Measurements from ENCODE around the gene WDR7. TPM values are rescaled to one million over a fixed set of nuclear protein-coding genes. Genes with fewer than 3 reads are reported as not detected.

Gene WDR7
- total RNA-seq, 4 donors from 2014 or later, result 9.4 to 26.1 (median 19.2) TPM

DNA sequence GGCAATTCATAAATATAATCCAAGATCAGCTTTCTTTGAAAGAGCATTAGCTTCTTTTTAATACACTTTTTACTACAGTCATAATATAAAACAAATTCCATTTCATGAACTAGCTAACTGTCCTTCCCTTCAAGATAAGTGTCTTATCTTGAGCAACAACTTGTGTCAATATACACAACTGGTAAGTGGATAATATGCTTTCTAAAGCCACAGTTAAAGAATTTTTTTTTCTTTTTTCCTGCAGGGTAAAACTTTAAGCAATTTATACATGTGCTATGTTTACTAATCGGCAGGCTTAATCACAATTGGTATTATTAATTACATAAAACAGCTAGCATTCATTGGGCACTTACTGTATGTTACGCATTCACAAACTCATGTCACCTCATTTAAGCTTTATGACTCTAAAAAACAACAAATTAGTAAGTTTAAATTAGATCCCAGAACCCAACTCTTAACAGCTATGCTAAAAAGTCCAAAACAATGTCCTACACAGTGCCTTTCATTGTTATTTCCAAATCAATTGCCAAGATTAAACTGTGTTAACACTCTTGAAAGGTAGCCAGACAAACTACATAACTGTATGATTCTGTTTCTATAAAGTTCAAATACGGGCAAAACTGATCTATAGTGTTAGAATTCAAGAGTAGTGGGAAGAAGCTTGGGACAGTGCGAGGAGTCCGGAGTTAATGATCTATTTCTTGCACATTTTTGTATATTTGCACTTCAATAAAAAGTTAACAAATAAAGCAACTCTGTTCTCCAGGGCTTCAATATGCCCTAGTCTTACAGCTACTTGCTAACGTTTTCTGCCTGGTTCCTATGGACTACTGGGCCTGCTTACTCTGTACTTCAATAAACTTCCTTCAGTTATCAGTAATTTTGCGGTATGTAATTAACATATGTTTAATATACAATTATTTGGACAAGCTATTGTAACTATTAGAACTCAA is 18.8 kb upstream of the WDR7 start:
- no peak overlapping the region for H3K27ac ChIP-seq
- WGBS, 2 donors, result 82 to 85% methylated on average over 7 of the region's 7 CpGs
- no peaks in the 10 kb centered on the region for H3K27me3 ChIP-seq
- peaks cover 0 to 15% (median 0%) of the 10 kb centered on the region in 3 donors for H3K36me3 ChIP-seq
- no peak overlapping the region for H3K4me3 ChIP-seq
- H3K4me1 ChIP-seq, result peaks cover 0 to 73% (median 18%) of the 10 kb centered on the region in 3 donors
- TF ChIP-seq POLR2A (IDR thresholded peaks at IDR 0.05), result no peak
- TF ChIP-seq, protein P1, sequence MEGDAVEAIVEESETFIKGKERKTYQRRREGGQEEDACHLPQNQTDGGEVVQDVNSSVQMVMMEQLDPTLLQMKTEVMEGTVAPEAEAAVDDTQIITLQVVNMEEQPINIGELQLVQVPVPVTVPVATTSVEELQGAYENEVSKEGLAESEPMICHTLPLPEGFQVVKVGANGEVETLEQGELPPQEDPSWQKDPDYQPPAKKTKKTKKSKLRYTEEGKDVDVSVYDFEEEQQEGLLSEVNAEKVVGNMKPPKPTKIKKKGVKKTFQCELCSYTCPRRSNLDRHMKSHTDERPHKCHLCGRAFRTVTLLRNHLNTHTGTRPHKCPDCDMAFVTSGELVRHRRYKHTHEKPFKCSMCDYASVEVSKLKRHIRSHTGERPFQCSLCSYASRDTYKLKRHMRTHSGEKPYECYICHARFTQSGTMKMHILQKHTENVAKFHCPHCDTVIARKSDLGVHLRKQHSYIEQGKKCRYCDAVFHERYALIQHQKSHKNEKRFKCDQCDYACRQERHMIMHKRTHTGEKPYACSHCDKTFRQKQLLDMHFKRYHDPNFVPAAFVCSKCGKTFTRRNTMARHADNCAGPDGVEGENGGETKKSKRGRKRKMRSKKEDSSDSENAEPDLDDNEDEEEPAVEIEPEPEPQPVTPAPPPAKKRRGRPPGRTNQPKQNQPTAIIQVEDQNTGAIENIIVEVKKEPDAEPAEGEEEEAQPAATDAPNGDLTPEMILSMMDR (IDR thresholded peaks at IDR 0.05), result no peak
- DNase-seq, result no peak
- H3K9me3 ChIP-seq, result no peaks in the 10 kb centered on the region
- intact Hi-C loops (cut with DNase I), result no loop called here

DNA sequence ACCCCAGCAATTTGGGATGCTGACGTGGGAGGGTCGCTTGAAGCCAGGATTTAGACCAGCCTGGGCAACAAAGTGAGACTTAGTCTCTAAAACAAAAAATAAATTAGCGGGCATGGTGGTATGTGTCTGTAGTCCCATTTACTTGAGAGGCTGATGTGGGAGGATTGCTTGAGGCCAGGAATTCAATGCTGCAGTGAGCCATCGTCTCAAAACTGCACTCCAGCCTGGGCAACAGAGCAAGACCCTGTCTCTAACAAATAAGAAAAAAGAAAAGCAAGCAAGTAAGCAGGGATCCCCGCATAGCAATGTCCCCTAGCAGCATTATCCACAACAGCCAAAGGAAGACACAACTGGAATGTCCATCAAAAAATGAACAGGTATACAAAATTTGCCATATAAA is 16.2 kb upstream of the WDR7 start:
- intact Hi-C loops (cut with DNase I), result no loop called here
- Histone ChIP-seq H3K4me3 (no peak overlapping the region), H3K9me3 (no peaks in the 10 kb centered on the region), H3K36me3 (peaks cover 0 to 15% (median 0%) of the 10 kb centered on the region in 3 donors), H3K27ac (no peak overlapping the region), H3K4me1 (peaks cover 0 to 58% (median 22%) of the 10 kb centered on the region in 3 donors), H3K27me3 (no peaks in the 10 kb centered on the region)
- TF ChIP-seq POLR2A (IDR thresholded peaks at IDR 0.05), result no peak
- TF ChIP-seq, protein P1 (IDR thresholded peaks at IDR 0.05), result no peak
- WGBS, 2 donors, result 86 to 88% methylated on average over 5 of the region's 5 CpGs
- DNase-seq, result no peak

GRCh38 chr18:56637176-56637575 is 14.0 kb upstream of the WDR7 start:
- H3K4me1 ChIP-seq, result peaks cover 0 to 52% (median 22%) of the 10 kb centered on the region in 3 donors
- no peak for TF ChIP-seq POLR2A (IDR thresholded peaks at IDR 0.05)
- TF ChIP-seq, protein P1 (IDR thresholded peaks at IDR 0.05), result no peak
- no peak for DNase-seq
- no peaks in the 10 kb centered on the region for H3K27me3 ChIP-seq
- H3K36me3 ChIP-seq, result peaks cover 0 to 15% (median 0%) of the 10 kb centered on the region in 3 donors
- H3K4me3 ChIP-seq, result peak overlapping the region; percentile 69 to 96 (median 89)
- peak overlapping the region in 3 of 4 donors; percentile 97 to 100 (median 99) for H3K27ac ChIP-seq
- no peaks in the 10 kb centered on the region for H3K9me3 ChIP-seq
- WGBS, 2 donors, result 6 to 7% methylated on average over 8 of the region's 8 CpGs
- intact Hi-C loops (cut with DNase I), result no loop called here

- WGBS, 2 donors, result 1 to 2% methylated on average over 13 to 18 of the region's 18 CpGs
- TF ChIP-seq, protein P1 (IDR thresholded peaks at IDR 0.05), result no peak
- TF ChIP-seq POLR2A (IDR thresholded peaks at IDR 0.05), result no peak
These were observed 13.4 kb upstream of the WDR7 start for GRCh38 chr18:56637711-56638231.

More at GRCh38 chr18:56637711-56638231, 13.4 kb upstream of the WDR7 start:
- no peaks in the 10 kb centered on the region for H3K9me3 ChIP-seq
- H3K27me3 ChIP-seq, result no peaks in the 10 kb centered on the region
- intact Hi-C loops (cut with DNase I), result no loop called here
- H3K4me1 ChIP-seq, result peaks cover 0 to 46% (median 22%) of the 10 kb centered on the region in 3 donors
- DNase-seq, result no peak
- H3K36me3 ChIP-seq, result peaks cover 0 to 9% (median 0%) of the 10 kb centered on the region in 3 donors
- peak overlapping the region; percentile 69 to 96 (median 89) for H3K4me3 ChIP-seq
- peak overlapping the region; percentile 97 to 100 (median 98) for H3K27ac ChIP-seq

Measured in esophagus squamous epithelium (tissue), 5 donors.